Breast epithelium (tissue), 3 donors: ENCODE data around the gene DNASE2B.

Experiments
- POLR2A ChIP-seq: fragments of 450-650 bp; IDR thresholded peaks from one replicate; pipeline ENCODE4 v1.6.1; 2016; ENCODE audit warnings: antibody characterized with exemption, mild to moderate bottlenecking, moderate library complexity
- POLR2AphosphoS5 ChIP-seq, 3 donors: sonication (generic); formaldehyde crosslinking; IDR thresholded peaks; one replicate each; pipeline ENCODE4 v1.6.1; 2017; ENCODE audit warnings: antibody characterized with exemption in 3 of 3
- TF ChIP-seq, protein P1 (sequence below), 3 donors: fragments of 450-650 bp; IDR thresholded peaks; one replicate each; pipeline ENCODE4 v1.5.1; 2016 to 2017; ENCODE audit warnings: antibody characterized with exemption in 3 of 3, mild to moderate bottlenecking in 3 of 3, moderate library complexity in 3 of 3

DNA sequence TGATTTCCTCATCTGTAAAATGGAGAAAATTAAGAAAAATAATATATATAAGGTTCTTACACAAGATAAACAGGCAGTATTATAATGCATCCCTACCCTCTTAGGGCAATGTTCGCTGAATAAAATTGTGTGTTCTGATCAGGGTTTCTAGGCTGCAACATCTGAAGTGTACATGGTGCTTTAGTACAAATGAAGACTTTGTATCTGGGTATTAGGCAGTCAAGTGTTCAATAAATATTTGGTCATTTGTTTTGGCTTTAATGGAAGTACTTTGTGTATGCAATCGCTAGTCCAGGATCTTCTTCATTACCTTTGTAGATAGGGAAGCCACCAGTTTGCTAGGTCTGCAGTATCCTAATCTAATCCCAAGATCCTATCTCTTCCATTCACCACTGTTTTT is 28.1 kb downstream of the DNASE2B start:
- TF ChIP-seq, protein P1, sequence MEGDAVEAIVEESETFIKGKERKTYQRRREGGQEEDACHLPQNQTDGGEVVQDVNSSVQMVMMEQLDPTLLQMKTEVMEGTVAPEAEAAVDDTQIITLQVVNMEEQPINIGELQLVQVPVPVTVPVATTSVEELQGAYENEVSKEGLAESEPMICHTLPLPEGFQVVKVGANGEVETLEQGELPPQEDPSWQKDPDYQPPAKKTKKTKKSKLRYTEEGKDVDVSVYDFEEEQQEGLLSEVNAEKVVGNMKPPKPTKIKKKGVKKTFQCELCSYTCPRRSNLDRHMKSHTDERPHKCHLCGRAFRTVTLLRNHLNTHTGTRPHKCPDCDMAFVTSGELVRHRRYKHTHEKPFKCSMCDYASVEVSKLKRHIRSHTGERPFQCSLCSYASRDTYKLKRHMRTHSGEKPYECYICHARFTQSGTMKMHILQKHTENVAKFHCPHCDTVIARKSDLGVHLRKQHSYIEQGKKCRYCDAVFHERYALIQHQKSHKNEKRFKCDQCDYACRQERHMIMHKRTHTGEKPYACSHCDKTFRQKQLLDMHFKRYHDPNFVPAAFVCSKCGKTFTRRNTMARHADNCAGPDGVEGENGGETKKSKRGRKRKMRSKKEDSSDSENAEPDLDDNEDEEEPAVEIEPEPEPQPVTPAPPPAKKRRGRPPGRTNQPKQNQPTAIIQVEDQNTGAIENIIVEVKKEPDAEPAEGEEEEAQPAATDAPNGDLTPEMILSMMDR (IDR thresholded peaks at IDR 0.05): no peak
- TF ChIP-seq POLR2AphosphoS5 (IDR thresholded peaks at IDR 0.05) (no peak), POLR2A (no peak)
